DND-41 (cell line): ENCODE measurements around the gene SCMH1.

Experiments used
- ATAC-seq: fragments of 200-7000 bp; cut with Tn5 transposase; 3 replicates; pipeline ENCODE4 v1.9.1; 2021; ENCODE audit warnings: low read depth; ENCODE audit not compliant: insufficient read depth
- DNase-seq: peaks from one replicate; pipeline ENCODE4 v3.0.0-alpha.2; 2020
- H2AFZ ChIP-seq: 2 replicates; pipeline ENCODE4 v1.6.0; 2012; ENCODE audit warnings: low read depth, low read length
- H3K27ac ChIP-seq: 2 replicates; pipeline ENCODE4 v1.5.1; 2012; ENCODE audit warnings: low read length, inconsistent platforms
- H3K27me3 ChIP-seq: fragments of 200-600 bp; sonication (generic); 2 replicates; pipeline ENCODE4 v1.6.0; 2012; ENCODE audit warnings: low read length, mild to moderate bottlenecking, inconsistent platforms; ENCODE audit not compliant: insufficient read depth, poor library complexity
- H3K36me3 ChIP-seq: 2 replicates; pipeline ENCODE4 v1.5.1; 2012; ENCODE audit warnings: low read length, inconsistent platforms; ENCODE audit not compliant: insufficient read depth
- H3K4me1 ChIP-seq: 2 replicates; pipeline ENCODE4 v1.5.1; 2012; ENCODE audit warnings: mild to moderate bottlenecking, low read length; ENCODE audit not compliant: insufficient read depth
- H3K4me2 ChIP-seq: 2 replicates; pipeline ENCODE4 v1.6.0; 2012; ENCODE audit warnings: mild to moderate bottlenecking, moderate library complexity, low read length, inconsistent platforms; ENCODE audit not compliant: insufficient read depth
- H3K4me3 ChIP-seq, 2 experiments: fragments of 200-600 bp in 1 of 2; shearing (Covaris generic) in 1 of 2; 2 replicates each; pipeline ENCODE4 v1.5.1; 2012 to 2016; ENCODE audit warnings: inconsistent platforms in 2 of 2, low read length in 2 of 2, mild to moderate bottlenecking in 2 of 2, low read depth in 1 of 2, moderate library complexity in 1 of 2
- H3K79me2 ChIP-seq: 2 replicates; pipeline ENCODE4 v1.6.0; 2012; ENCODE audit warnings: low read length, inconsistent platforms; ENCODE audit not compliant: insufficient read depth
- H3K9ac ChIP-seq: 2 replicates; pipeline ENCODE4 v1.6.0; 2012; ENCODE audit warnings: low read depth, mild to moderate bottlenecking, inconsistent platforms, low read length, moderate library complexity
- H3K9me3 ChIP-seq: 2 replicates; pipeline ENCODE4 v1.5.1; 2012; ENCODE audit warnings: low read length, moderate library complexity, mild to moderate bottlenecking, inconsistent platforms; ENCODE audit not compliant: insufficient read depth, severe bottlenecking
- H4K20me1 ChIP-seq: 2 replicates; pipeline ENCODE4 v1.6.0; 2012; ENCODE audit warnings: low read length; ENCODE audit not compliant: insufficient read depth
- CTCF ChIP-seq: IDR thresholded peaks from 2 replicates; pipeline ENCODE4 v1.5.1; 2012; ENCODE audit warnings: borderline replicate concordance, low read length, moderate library complexity, mild to moderate bottlenecking; ENCODE audit not compliant: poor library complexity, severe bottlenecking; ENCODE audit errors: extremely low read depth
- EZH2 ChIP-seq: IDR thresholded peaks from 3 replicates; pipeline ENCODE4 v1.6.1; 2012; ENCODE audit warnings: borderline replicate concordance, low read depth, mild to moderate bottlenecking, moderate library complexity, low read length, inconsistent platforms; ENCODE audit not compliant: severe bottlenecking

The SCMH1 gene

GRCh38 chr1:41155105-41155504 is 87.0 kb downstream of the SCMH1 start:
- Histone ChIP-seq H3K27ac (no peak overlapping the region), H4K20me1 (no peaks in the 10 kb centered on the region), H3K27me3 (no peaks in the 10 kb centered on the region), H3K36me3 (peaks cover 13% of the 10 kb centered on the region; the same call in 1 of the 2 replicates), H3K9me3 (no peaks in the 10 kb centered on the region), H3K9ac (no peak overlapping the region), H3K4me2 (no peak overlapping the region), H3K4me1 (no peaks in the 10 kb centered on the region), H2AFZ (no peak overlapping the region), H3K4me3 (no peak overlapping the region), H3K79me2 (no peaks in the 10 kb centered on the region)
- DNase-seq (no peak), ATAC-seq (no peak)
- no peak for TF ChIP-seq CTCF
- TF ChIP-seq EZH2, result no peak

DNA sequence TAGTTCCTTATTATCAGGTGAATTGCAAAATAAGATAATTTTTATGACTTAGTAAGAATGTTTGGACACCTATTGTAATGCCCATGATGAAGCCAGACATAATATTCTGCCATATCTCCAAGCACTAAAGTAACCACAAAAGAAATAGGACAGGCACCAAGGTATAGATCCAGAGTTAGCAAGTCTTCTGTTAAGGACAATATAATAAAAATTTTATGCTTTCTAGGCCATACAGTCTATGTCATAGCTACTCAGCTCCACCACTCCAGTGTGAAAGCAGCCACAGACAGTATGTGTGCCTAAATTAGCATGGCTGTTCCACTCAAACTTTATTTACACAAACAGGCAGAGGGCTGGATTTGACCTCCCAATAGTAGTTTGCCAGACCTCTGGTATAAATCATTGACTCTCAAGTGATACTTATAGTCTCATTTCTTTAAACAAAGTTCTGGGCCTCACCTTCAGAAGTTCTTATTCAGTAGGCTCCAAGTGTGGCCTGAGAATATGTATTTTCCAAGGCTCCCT is 88.3 kb downstream of the SCMH1 start:
- no peak overlapping the region for H3K9ac ChIP-seq
- H3K79me2 ChIP-seq, result no peaks in the 10 kb centered on the region
- TF ChIP-seq EZH2 (no peak), CTCF (no peak)
- no peak overlapping the region for H3K4me3 ChIP-seq
- no peak for ATAC-seq
- DNase-seq, result no peak
- no peak overlapping the region for H2AFZ ChIP-seq
- H3K27ac ChIP-seq, result no peak overlapping the region
- H3K27me3 ChIP-seq, result no peaks in the 10 kb centered on the region
- peaks cover 16% of the 10 kb centered on the region; the same call in 1 of the 2 replicates for H3K36me3 ChIP-seq
- H3K4me1 ChIP-seq, result no peaks in the 10 kb centered on the region
- no peaks in the 10 kb centered on the region for H3K9me3 ChIP-seq
- H4K20me1 ChIP-seq, result no peaks in the 10 kb centered on the region
- H3K4me2 ChIP-seq, result no peak overlapping the region

DNA sequence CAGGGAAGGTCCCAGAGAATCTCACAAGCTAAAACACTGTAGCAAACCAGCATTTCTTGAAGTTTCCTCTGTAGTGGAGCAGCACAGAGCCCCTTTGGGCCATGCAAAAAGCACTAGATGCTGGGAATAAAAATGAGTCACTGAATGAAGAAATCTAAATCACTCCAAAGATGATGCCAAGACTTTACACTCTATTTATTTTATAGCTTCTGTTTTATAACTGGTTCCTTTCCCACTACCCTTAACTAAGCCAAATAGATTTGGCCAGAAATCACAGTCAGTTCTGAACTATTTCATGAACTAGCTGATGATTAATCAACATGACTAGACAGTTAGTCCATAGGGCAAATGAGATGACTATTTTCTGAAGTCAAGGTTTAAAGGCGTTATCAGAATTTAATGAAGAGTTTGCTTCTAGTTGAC is 89.5 kb downstream of the SCMH1 start:
- DNase-seq (no peak), ATAC-seq (no peak)
- Histone ChIP-seq H3K4me3 (no peak overlapping the region), H2AFZ (no peak overlapping the region), H3K79me2 (no peaks in the 10 kb centered on the region), H3K9ac (no peak overlapping the region), H3K4me2 (no peak overlapping the region), H3K27me3 (no peaks in the 10 kb centered on the region), H3K4me1 (no peaks in the 10 kb centered on the region), H3K27ac (no peak overlapping the region), H3K36me3 (peaks cover 16% of the 10 kb centered on the region; the same call in 1 of the 2 replicates), H3K9me3 (no peaks in the 10 kb centered on the region), H4K20me1 (no peaks in the 10 kb centered on the region)
- no peak for TF ChIP-seq CTCF
- no peak for TF ChIP-seq EZH2
